Mesothelial cell of epicardium (in vitro differentiated cells): ENCODE results near the gene NCAPH2. TPM values are rescaled to one million over a fixed set of nuclear protein-coding genes. Genes with fewer than 3 reads are reported as not detected.
"Not testable (repeated sequence)": the region's sequence is repeated elsewhere in the genome, so short reads cannot be mapped to it uniquely, and the experiment has no call there.

Source experiments
- DNase-seq, 2 experiments: peaks; one replicate each; pipeline ENCODE4 v3.0.0; 2021; ENCODE audit warnings: low spot score in 2 of 2; ENCODE audit not compliant: unreplicated experiment in 2 of 2
- H3K27ac Mint-ChIP-seq: 2 replicates; pipeline ENCODE4 v1.8.0; 2021; ENCODE audit warnings: mixed read lengths
- H3K27me3 Mint-ChIP-seq: 2 replicates; pipeline ENCODE4 v1.8.0; 2021; ENCODE audit warnings: low read depth, mixed read lengths
- H3K36me3 Mint-ChIP-seq: 2 replicates; pipeline ENCODE4 v1.8.0; 2021; ENCODE audit warnings: mixed read lengths
- H3K4me1 Mint-ChIP-seq: 2 replicates; pipeline ENCODE4 v1.8.0; 2021; ENCODE audit warnings: mixed read lengths
- H3K4me3 Mint-ChIP-seq: 2 replicates; pipeline ENCODE4 v1.8.0; 2021; ENCODE audit warnings: mild to moderate bottlenecking, moderate library complexity, mixed read lengths
- H3K9me3 Mint-ChIP-seq: 2 replicates; pipeline ENCODE4 v1.8.0; 2021; ENCODE audit warnings: mixed read lengths
- total RNA-seq: library from RNA; stranded (reverse); gene quantifications from 3 replicates; pipeline ENCODE4 v1.2.1, GENCODE V29; 2021
- TF ChIP-seq, protein P1 (sequence below): fragments of 200-600 bp; sonication (generic); IDR thresholded peaks from one replicate; pipeline ENCODE4 v1.5.0; 2021; ENCODE audit warnings: antibody characterized with exemption; ENCODE audit not compliant: unreplicated experiment

Gene NCAPH2
- total RNA-seq, 1 donor from 2014 or later, result 60.3 TPM

DNA sequence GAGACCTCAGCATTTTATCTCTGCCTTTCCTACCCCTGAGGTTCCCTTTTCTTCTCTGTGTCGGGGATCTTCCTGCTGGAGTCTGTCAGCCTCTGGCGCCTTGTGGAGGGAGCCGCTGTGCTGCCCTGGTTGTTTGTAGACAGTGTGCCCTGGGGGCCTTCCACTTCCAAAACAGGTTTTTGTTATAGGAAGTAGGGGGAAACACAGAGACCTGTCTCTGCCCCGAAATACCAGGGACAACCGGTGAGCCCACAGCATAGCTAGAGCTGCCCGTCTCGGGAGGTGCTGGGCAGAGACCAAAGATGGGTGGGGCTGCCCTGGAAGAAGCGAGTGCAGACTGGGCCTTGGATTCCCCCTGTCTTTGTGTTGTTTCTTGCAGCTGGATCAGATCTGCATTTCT is 8.0 kb downstream of the NCAPH2 start:
- Mint-ChIP-seq H3K4me3 (no peak overlapping the region), H3K27ac (no peak overlapping the region), H3K9me3 (no peaks in the 10 kb centered on the region), H3K27me3 (no peaks in the 10 kb centered on the region), H3K36me3 (peaks cover 13% of the 10 kb centered on the region), H3K4me1 (no peaks in the 10 kb centered on the region)
- DNase-seq, result no peak
- TF ChIP-seq, protein P1, sequence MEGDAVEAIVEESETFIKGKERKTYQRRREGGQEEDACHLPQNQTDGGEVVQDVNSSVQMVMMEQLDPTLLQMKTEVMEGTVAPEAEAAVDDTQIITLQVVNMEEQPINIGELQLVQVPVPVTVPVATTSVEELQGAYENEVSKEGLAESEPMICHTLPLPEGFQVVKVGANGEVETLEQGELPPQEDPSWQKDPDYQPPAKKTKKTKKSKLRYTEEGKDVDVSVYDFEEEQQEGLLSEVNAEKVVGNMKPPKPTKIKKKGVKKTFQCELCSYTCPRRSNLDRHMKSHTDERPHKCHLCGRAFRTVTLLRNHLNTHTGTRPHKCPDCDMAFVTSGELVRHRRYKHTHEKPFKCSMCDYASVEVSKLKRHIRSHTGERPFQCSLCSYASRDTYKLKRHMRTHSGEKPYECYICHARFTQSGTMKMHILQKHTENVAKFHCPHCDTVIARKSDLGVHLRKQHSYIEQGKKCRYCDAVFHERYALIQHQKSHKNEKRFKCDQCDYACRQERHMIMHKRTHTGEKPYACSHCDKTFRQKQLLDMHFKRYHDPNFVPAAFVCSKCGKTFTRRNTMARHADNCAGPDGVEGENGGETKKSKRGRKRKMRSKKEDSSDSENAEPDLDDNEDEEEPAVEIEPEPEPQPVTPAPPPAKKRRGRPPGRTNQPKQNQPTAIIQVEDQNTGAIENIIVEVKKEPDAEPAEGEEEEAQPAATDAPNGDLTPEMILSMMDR, result no peak

DNA sequence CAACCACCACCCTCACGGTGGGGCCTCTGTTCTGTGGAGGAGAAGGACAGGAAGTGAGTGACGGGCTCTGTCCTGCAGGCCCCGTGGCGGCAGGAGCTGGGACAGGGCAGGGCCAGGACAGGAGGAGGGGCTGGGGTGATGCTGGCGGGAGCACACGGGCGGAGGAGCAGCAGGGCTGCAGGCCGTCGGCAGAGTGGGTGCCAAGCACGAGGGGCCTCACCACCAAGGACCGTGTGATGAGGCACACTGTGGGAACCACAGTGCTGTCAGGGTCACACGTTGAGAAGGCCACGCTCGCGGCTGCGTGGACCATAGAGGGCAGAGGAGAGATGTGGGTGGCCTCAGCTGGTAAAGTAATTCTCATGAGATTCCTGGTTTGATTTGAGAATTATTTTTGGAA is 8.9 kb downstream of the NCAPH2 start:
- Mint-ChIP-seq H3K9me3 (no peaks in the 10 kb centered on the region), H3K27ac (no peak overlapping the region), H3K27me3 (no peaks in the 10 kb centered on the region), H3K36me3 (peaks cover 13% of the 10 kb centered on the region), H3K4me1 (no peaks in the 10 kb centered on the region), H3K4me3 (no peak overlapping the region)
- DNase-seq, result no peak
- TF ChIP-seq, protein P1, result no peak

DNA sequence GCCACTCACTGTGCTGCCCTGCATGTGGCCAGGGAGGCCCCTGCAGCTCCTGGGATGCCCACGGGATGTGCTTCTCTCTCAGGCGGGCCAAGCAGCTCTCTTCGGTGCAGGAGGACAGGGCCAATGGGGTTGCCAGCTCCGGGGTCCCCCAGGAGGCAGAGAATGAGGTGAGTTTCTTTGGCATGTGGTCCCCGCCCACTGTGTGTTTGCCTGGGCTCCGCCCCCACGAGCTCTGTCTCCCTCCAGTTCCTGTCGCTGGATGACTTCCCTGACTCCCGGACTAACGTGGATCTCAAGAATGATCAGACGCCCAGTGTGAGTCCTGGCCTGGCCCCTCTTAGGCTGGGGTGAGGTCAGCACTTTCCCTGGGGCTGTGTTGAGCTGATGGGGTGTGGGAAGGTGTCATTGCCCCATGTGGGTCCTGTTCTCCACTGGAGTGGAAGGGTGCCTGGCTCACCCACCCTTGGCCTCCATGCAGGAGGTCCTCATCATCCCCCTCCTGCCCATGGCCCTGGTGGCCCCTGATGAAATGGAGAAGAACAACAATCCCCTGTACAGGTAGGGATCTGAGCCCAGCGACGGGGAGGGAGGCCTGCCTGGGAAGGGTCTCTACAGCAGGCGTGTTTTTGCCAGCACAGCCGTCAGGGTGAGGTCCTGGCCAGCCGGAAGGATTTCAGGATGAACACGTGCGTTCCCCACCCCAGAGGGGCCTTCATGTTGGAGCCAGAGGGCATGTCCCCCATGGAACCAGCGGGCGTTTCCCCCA is 9.7 kb downstream of the NCAPH2 start:
- H3K27ac Mint-ChIP-seq, result no peak overlapping the region
- H3K4me1 Mint-ChIP-seq, result no peaks in the 10 kb centered on the region
- TF ChIP-seq, protein P1, result no peak
- no peaks in the 10 kb centered on the region for H3K27me3 Mint-ChIP-seq
- H3K4me3 Mint-ChIP-seq, result no peak overlapping the region
- H3K9me3 Mint-ChIP-seq, result no peaks in the 10 kb centered on the region
- peaks cover 9% of the 10 kb centered on the region for H3K36me3 Mint-ChIP-seq
- DNase-seq, result no peak

DNA sequence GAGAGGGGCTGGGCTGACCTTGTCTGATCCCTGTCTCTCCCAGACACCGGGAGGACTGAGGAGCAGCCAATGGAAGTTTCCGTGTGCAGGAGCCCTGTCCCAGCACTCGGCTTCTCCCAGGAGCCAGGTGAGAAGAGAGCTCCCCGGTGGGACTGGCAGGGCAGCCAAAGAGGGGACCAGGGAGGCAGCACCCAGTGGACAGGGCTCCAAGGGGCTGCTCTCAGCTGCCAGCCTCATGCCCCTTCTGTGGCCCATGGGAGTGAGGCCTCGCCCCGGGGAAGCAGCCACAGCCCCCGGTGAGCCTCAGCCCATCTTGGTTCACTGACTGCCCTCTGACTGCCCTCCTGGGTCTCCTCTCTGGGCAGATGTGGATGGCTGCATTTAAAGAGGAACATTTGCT is 10.6 kb downstream of the NCAPH2 start:
- TF ChIP-seq, protein P1, result no peak
- Mint-ChIP-seq H3K9me3 (no peaks in the 10 kb centered on the region), H3K27me3 (no peaks in the 10 kb centered on the region), H3K4me3 (no peak overlapping the region), H3K4me1 (no peaks in the 10 kb centered on the region), H3K36me3 (peaks cover 9% of the 10 kb centered on the region), H3K27ac (no peak overlapping the region)
- DNase-seq, result no peak

DNA sequence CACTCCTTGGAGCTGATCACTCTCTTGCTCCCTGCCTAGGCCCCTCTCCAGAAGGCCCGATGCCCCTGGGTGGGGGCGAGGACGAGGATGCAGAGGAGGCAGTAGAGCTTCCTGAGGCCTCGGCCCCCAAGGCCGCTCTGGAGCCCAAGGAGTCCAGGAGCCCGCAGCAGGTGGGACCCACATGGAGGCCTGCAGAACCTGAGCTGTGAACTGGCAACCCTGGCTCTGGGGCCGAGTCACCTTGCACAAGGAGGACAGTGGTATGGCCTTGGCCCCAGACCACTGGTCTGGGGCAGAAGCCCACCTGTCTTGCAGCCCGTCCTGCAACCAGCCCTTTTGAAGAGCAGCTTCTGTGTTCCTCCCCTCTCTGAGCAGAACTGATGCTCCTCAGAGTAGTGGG is 11.1 kb downstream of the NCAPH2 start:
- no peaks in the 10 kb centered on the region for H3K9me3 Mint-ChIP-seq
- H3K27ac Mint-ChIP-seq, result no peak overlapping the region
- TF ChIP-seq, protein P1, result no peak
- no peak for DNase-seq
- H3K4me3 Mint-ChIP-seq, result no peak overlapping the region
- no peaks in the 10 kb centered on the region for H3K27me3 Mint-ChIP-seq
- H3K4me1 Mint-ChIP-seq, result no peaks in the 10 kb centered on the region
- peaks cover 9% of the 10 kb centered on the region for H3K36me3 Mint-ChIP-seq

DNA sequence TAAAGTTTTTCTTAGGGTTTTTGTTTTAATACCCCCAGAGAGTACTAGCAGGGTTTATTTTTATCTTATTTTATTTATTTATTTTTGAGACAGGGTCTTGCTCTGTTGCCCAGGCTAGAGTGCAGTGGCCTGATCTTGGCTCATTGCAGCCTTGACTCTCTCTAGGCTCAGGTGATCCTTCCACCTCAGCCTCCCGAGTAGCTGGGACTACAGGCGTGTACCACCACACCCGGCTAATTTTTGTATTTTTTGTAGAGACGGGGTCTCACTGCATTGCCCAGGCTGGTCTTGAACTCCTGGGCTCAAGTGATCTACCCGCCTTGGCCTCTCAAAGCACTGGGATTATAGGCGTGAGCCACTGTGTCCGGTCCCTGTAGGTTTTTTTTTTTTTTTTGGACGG is 12.2 kb downstream of the NCAPH2 start:
- not testable (repeated sequence) for DNase-seq, H3K4me1 Mint-ChIP-seq, H3K36me3 Mint-ChIP-seq, H3K27me3 Mint-ChIP-seq, H3K27ac Mint-ChIP-seq, H3K4me3 Mint-ChIP-seq, H3K9me3 Mint-ChIP-seq
